ENCODE measurements around the gene C20orf144. TPM values are rescaled to one million over a fixed set of nuclear protein-coding genes. Genes with fewer than 3 reads are reported as not detected.

The C20orf144 gene
- total and polyA plus RNA-seq, 7 donors, result 0.12 to 0.66 TPM; not detected in 5

DNA sequence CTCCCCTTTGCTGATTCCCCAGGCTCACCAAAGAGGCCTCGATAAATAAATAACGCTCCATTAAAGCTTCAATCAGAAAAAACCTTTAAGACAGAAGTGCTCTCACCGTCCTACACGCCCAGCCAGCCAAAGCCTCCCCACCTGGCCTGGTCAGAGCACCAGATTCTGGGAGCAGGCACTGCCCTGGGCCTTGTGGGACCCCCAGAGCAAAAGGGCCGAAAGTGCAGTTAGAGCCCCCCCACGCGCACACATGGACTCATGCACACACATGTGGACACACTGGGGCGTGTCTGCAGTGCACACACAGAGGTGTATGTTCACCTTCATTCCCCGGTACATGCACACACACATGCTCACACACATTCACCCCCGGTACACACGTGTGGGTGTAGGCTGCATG lies 14.0 kb downstream of the C20orf144 start:
- DNase-seq, result peak; percentile 67
- H3K9me3 ChIP-seq, result no peaks in the 10 kb centered on the region
- WGBS, 2 donors, result 90 to 93% methylated on average over 11 of the region's 11 CpGs
- peaks cover 0 to 40% (median 39%) of the 10 kb centered on the region in 4 donors for H3K4me1 ChIP-seq
- H3K27me3 ChIP-seq, result no peaks in the 10 kb centered on the region
- H3K27ac ChIP-seq, result peak overlapping the region; percentile 89 to 96 (median 94)
- intact Hi-C loops (cut with DNase I), result no loop called here
- H3K36me3 ChIP-seq, result peaks cover 0 to 8% (median 3%) of the 10 kb centered on the region in 4 donors
- H3K4me3 ChIP-seq, result no peak overlapping the region
- TF ChIP-seq EP300 (IDR thresholded peaks at IDR 0.05), result no peak
- no peak for TF ChIP-seq POLR2AphosphoS5 (IDR thresholded peaks at IDR 0.05)
- no peak for TF ChIP-seq POLR2A (IDR thresholded peaks at IDR 0.05)
- TF ChIP-seq, protein P1, sequence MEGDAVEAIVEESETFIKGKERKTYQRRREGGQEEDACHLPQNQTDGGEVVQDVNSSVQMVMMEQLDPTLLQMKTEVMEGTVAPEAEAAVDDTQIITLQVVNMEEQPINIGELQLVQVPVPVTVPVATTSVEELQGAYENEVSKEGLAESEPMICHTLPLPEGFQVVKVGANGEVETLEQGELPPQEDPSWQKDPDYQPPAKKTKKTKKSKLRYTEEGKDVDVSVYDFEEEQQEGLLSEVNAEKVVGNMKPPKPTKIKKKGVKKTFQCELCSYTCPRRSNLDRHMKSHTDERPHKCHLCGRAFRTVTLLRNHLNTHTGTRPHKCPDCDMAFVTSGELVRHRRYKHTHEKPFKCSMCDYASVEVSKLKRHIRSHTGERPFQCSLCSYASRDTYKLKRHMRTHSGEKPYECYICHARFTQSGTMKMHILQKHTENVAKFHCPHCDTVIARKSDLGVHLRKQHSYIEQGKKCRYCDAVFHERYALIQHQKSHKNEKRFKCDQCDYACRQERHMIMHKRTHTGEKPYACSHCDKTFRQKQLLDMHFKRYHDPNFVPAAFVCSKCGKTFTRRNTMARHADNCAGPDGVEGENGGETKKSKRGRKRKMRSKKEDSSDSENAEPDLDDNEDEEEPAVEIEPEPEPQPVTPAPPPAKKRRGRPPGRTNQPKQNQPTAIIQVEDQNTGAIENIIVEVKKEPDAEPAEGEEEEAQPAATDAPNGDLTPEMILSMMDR (IDR thresholded peaks at IDR 0.05), result no peak

DNA sequence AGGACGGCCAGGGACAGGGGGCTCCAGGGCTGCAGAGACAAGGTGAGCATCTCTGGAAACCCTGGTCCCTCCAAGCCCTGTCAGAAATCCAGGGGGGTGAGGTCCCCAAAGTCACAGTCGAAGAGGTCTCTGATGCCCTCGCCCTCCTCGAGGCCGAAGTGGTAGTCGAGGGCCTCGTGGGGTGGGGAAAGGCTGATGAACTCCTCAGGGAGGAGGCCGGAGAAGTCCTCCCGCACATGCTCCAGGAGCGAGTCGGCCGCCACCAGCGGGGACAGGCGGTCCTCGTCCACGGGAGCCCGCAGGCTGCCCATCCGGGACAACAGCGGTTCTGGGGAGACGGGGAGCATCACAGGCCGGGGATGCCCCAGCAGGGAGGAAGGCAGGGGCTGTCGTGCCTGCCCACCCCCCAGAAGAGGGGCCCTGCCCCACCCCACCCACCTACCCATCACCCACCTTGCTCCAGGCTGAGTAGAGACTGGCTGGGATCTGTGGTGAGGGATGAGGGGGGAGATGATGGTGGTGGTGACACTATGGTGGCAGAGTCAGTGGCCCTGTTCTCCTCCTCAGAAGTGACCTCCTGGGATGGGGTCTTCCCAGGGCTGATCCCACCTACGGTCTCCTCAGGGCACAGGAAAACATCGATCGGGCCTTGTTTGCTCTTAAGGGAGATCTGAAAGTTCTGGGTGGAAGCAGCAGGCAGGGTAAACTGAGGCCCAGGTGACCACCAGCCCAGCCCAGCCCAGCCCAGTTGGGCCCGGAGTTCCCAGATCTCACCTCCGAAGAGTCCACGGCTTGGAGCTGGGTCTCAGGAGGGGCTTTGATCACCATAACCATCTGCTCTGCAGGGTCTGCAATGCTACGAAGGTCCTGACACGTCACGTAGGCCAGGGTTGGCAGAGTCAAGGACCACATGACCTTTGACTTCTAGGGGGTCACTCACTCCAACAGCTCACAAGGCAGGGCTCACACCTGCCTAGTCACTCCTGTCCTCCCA lies 14.8 kb downstream of the C20orf144 start:
- no peak overlapping the region for H3K4me3 ChIP-seq
- H3K4me1 ChIP-seq, result peaks cover 0 to 40% (median 39%) of the 10 kb centered on the region in 4 donors
- peaks cover 0 to under 1% (median 0%) of the 10 kb centered on the region in 4 donors for H3K36me3 ChIP-seq
- TF ChIP-seq EP300 (IDR thresholded peaks at IDR 0.05), result no peak
- no peak for TF ChIP-seq POLR2AphosphoS5 (IDR thresholded peaks at IDR 0.05)
- TF ChIP-seq POLR2A (IDR thresholded peaks at IDR 0.05), result no peak
- TF ChIP-seq, protein P1 (IDR thresholded peaks at IDR 0.05), result no peak
- 95 to 96% methylated on average over 31 of the region's 31 CpGs for WGBS, 2 donors
- no peak for DNase-seq
- peak overlapping the region; percentile 89 to 96 (median 94) for H3K27ac ChIP-seq
- intact Hi-C loops (cut with DNase I), result no loop called here
- no peaks in the 10 kb centered on the region for H3K9me3 ChIP-seq
- H3K27me3 ChIP-seq, result no peaks in the 10 kb centered on the region

DNA sequence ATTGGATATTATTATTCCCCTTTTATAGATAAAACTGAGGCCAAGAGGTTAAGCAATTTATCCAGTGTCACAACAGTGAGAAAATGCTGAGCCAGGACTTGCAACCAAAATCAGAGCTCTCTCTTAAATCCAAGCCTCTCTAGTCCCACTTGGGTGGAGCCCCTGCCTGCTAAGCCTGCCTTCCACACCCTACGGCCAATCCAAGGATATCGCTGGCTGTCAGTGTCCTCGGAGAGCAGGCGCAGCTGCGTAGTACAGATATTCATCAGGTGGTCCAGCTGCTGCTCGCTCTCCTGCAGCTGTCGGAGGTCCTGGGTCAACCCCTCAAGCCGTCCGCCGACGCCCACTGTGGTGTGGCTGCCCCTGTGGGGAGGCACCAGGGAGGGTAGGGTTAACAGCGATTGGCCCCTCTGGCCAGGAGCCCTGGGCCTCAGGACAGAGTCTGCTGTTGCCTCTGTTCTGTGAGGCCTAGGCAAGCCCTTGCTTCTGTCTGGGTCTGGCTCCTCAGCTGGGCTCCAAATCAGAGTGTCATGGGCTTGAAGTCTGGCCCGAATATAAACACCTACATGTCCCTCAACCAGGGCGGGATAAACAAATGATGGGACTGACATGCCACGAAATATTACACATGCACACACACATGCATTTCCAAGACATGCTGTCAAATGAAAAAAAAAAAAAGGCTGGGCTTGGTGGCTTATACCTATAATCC lies 16.0 kb downstream of the C20orf144 start:
- Histone ChIP-seq H3K27me3 (no peaks in the 10 kb centered on the region), H3K4me3 (no peak overlapping the region), H3K27ac (peak overlapping the region; percentile 42 to 96 (median 77)), H3K4me1 (peaks cover 0 to 30% (median 27%) of the 10 kb centered on the region in 4 donors), H3K9me3 (no peaks in the 10 kb centered on the region), H3K36me3 (no peaks in the 10 kb centered on the region)
- DNase-seq, result peak; percentile 85
- intact Hi-C loops (cut with DNase I), result no loop called here
- no peak for TF ChIP-seq EP300 (IDR thresholded peaks at IDR 0.05)
- TF ChIP-seq, protein P1 (IDR thresholded peaks at IDR 0.05), result no peak
- TF ChIP-seq POLR2AphosphoS5 (IDR thresholded peaks at IDR 0.05), result peak in 1 of 4 donors; percentile 19
- no peak for TF ChIP-seq POLR2A (IDR thresholded peaks at IDR 0.05)
- WGBS, 2 donors, result 82 to 88% methylated on average over 15 of the region's 15 CpGs

DNA sequence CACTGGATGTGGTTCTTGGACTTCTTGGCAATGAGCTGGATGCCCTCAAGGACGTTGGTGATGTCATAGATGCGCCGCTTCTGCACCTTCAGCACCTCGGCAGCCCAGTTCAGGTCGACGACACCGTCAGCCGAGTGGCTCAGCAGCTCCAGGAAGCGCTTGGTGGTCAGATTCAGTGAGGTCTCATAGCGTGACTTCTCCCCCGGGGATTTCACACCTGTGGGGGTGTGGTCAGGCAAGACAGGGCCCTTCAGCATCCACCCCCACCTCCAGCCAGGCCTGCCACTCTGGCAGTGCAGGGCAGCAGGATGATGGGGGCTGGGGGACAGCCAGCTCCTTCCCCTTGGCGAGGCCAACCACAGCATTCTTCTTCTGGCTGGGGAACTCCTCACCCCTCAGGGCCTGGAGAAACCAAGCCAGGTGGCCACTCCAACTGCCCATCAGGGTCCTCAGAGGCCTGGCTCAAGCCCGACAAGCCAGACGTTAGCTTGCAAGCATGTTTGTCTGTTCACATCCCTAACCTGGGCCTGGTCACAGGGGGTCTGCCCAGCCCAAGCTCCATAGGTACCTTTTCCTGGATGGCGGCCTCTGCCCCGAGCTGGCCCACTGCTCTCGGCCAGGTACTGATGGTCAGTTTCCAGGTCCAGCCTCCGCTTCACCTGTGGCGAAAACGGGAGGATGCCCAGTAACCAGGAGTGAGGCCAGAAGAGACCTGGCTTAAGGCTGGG lies 17.8 kb downstream of the C20orf144 start:
- H3K27me3 ChIP-seq, result no peaks in the 10 kb centered on the region
- DNase-seq, result no peak
- 78 to 84% methylated on average over 20 of the region's 20 CpGs for WGBS, 2 donors
- TF ChIP-seq EP300 (IDR thresholded peaks at IDR 0.05), result no peak
- TF ChIP-seq, protein P1 (IDR thresholded peaks at IDR 0.05), result no peak
- TF ChIP-seq POLR2A (IDR thresholded peaks at IDR 0.05), result no peak
- no peak for TF ChIP-seq POLR2AphosphoS5 (IDR thresholded peaks at IDR 0.05)
- H3K27ac ChIP-seq, result no peak overlapping the region
- intact Hi-C loops (cut with DNase I), result no loop called here
- H3K4me1 ChIP-seq, result peaks cover 0 to 22% (median 19%) of the 10 kb centered on the region in 4 donors
- no peaks in the 10 kb centered on the region for H3K9me3 ChIP-seq
- H3K4me3 ChIP-seq, result no peak overlapping the region
- H3K36me3 ChIP-seq, result no peaks in the 10 kb centered on the region
